IPS DF 19.7 (cell line): ENCODE results near the gene KCNH2.

Experiments
- DNase-seq: peaks from one replicate; pipeline ENCODE4 v3.0.0-alpha.2; 2013; ENCODE audit warnings: low read depth, low spot score

Gene KCNH2

DNA sequence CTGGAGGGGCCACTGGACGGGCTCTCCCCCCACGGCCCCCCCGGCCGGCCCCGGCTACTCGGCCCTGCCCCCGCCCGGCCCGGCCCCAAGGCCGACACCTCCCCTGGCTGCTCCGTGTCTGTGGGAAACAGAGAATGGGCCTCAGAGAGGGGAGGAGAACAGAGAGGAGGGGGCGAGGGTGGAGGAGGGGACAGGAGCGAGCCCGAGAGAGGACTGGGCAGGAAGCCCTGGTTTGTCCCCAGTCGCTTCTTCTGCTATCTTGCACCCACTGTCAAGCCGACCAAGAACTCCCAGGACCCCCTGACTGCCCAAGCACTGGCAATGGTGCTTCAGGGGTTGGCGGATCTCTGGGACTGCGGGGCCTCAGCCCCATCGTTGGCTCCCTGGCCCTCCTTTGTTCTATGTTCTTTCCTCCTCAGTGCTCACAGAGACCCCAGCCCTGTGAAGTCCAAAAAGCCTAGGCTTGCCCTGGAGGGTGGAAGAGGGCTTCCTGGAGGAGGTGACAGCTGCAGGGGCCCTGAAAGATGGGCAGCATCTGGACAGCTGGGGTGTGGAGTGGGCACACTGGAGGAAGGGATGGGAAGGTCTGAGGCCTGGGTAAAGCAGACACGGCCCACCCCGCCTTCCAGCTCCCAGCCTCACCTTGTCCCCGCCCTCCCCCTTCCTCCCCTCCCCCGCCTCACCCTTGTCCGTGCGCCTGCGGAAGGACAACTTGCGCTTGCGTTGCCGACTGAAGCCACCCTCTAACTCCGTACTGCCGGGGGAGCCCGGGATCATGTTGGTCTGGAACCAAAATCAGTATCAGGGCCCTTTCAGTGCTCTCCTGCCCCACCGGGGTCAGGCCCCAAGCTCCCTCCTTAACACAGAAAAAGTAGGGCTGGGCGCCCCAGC is 30.1 kb downstream of the KCNH2 start:
- DNase-seq = no peak

DNA sequence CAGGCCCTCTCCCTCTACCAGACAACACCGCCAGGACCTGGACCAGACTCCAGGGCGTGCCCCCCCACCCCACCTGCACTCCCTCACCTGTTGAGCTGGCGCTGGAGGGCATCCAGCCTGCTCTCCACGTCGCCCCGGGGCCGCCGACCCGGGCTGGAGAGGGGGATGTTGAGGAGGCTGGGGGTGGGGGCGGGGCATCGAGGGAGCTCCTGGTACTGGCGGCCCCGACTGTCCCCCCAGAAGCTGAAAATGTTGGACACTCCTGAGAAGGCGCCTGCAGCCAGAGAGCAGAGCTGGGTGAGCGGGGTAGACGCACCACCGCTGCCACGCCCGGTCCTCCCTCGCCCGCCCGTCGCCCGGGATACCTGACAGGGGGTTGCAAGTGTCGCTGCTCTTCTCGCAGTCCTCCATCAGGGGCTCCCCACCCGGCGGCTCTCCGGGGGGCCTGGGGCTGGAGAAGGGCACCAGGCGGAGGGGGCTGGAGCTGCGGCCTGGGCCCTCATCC is 30.8 kb downstream of the KCNH2 start:
- no peak for DNase-seq

DNA sequence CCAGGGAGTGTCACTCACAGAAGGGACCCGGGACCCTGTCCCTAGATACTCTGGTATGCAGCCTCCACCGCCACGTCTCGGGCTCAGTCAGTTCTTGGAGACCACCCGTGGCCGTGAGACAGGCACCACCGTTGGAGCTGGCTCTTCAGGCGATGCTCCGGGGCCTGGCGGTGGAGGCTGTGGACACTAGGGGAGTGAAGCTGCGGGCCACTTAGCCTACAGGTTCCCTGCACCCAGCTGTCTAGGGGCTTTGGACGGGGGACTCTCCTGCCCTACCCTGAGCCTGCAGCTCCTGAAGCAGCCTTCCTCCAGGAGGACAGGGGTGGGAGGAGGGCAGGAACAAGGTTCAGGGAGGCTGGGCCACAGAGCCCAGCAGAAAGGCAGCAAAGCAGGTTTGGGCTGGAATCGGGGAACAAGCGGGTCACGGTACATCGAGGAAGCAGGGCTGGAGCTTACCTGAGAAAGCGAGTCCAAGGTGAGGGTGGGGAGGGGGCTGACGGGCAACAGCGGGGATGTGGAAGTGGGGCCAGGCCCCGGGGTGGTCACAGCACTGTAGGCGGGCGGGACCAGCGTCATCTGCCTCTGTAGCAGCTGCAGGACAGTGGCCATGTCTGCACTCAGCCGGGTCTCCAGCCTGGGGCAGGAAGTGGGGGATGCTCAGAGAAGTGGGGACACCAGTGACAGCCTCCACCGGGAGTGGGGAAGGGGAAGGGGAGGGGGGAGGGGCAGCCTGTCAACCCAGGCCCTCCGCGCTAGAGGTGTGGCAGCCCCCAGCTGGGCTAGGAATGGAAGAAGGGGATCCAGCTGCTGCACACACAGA is 31.5 kb downstream of the KCNH2 start:
- no peak for DNase-seq

DNA sequence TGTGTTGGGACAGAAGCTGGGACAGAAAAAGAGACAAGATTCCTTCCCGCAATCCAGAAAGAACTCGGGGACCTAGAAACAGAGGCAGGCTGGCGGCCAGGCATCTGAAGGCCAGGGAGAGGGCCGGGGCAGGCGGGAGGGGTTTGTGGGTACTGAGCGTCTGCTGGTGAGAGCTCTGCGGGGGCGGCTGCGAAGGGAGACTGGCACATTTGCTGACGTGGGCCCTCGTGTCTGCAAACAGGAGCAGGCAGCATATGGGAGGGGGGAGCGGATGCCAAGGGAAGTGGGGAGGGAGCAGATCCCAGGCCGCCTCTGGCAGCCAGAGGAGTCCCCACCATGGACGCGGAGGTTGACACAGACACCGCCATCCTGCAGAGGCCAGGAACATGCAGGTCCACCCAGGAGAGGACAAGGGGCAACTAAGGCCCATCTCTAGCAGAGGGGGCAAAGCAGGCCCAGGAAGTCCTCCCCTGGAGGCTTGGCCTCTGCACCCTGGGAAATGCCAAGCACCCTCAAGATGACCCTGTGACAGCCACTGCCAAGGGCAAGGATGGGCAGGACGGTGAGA is 32.2 kb downstream of the KCNH2 start:
- DNase-seq = no peak

DNA sequence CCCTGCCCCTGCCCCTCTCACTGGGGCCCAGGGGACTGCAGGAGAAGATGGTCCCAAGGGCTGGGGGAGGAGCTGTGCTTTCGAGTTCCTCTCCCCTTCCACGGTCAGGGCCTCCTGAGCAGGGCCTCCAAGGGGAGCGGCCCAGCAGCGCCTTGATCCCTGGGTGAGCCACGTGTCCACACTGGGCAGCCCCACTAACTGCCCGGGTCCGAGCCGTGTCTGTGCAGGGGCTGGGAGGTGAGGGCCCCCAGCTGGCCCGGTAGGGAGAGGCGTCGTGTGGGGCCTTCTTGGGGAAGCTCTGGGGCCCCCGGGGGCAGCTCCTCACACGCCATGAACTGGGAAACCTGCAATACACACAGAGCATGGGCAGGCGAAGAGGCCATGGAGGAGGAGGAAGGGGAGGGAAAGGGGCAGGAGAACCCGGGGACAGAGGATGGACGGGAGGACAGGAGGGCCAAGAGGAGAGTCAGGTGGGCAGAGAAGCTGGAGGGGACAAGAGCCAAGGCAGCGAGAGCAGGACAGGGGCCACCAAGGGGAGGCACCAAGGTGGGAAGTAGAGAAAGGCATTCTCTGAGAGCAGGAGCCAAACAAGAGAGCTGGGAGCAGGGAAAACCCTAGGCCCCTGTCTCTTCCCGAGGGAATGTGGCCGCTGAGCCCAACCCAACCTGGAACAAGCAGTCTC is 32.8 kb downstream of the KCNH2 start:
- no peak for DNase-seq

GRCh38 chr7:150944066-150945042 is 33.8 kb downstream of the KCNH2 start:
- DNase-seq = no peak

- DNase-seq = no peak
Measured at GRCh38 chr7:150943453-150943814, 34.7 kb downstream of the KCNH2 start.

GRCh38 chr7:150942591-150943452 is 35.3 kb downstream of the KCNH2 start:
- no peak for DNase-seq

GRCh38 chr7:150942001-150942590 is 36.0 kb downstream of the KCNH2 start:
- DNase-seq = no peak

DNA sequence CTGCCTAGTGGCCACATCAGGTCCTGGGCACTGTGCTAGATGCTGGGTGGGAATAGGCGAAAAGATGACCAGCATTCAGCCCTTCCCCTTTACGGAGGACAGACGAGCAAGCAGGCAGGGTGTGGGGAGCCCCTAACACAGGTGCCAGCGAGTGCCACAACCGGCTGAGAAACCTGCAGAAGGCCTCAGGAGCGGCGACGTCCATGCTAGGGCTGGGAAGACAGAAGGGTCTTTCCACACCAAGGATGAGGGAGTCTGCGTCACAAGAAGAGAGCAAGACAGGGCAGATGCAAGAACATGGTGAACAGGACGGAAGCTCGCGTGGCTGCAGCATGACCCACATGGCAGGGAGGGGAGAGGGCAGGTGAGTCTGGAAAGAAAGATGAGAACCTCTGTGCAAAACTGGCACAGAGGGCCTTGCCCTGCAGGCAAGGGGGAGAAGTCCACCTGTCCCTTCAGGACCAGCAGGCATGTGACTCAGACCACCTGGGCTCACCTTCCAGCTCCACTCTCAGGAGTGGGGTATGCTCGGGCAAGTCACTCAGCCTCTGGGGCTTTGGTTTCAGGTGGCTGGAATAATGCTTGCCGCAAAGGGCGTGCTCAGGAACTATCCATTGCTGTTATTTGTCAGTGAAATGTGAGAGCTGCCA is 36.6 kb downstream of the KCNH2 start:
- DNase-seq = no peak

DNA sequence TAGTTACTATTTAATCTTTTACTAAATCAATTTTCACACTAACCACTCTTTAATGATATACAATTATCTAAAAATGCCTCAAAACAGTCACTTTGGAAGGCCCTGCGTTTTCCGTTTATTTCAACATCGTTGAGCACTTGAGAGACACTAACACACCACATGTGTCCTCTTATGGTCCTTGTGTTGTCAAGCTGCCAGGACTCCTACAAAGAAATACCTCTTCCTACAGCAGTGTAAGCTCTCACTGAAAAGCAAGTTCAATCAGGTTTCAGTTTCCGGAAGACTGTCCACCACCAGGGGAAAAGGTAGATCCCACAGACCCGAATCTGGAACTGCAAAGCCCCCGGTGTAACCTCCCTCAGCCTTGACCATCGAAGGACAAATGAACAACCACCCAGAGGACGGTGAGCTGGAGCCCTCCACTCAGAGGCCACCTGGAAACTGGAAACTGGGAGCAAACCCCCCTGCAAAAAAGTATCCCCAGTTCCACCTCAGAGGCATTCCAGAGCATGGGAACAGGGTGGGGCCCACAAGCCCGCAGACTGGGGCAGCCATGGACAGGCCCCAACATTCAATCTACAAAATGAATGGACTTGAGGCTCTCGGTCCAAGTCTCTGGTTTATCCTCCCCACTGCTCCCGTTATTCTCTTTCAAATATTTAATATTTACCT is 37.6 kb downstream of the KCNH2 start:
- no peak for DNase-seq

- DNase-seq = no peak
Measured at GRCh38 chr7:150939466-150939865, 38.7 kb downstream of the KCNH2 start.

- no peak for DNase-seq
Measured at GRCh38 chr7:150939052-150939451, 39.1 kb downstream of the KCNH2 start.

GRCh38 chr7:150938566-150938965 is 39.6 kb downstream of the KCNH2 start:
- no peak for DNase-seq

GRCh38 chr7:150937848-150938561 is 40.1 kb downstream of the KCNH2 start:
- no peak for DNase-seq

- no peak for DNase-seq
Measured at GRCh38 chr7:150936018-150936417, 42.1 kb downstream of the KCNH2 start.

- DNase-seq = no peak
Measured at GRCh38 chr7:150935149-150935548, 43.0 kb downstream of the KCNH2 start.
